Measurements from ENCODE around the gene P2RY12. TPM values are rescaled to one million over a fixed set of nuclear protein-coding genes. Genes with fewer than 3 reads are reported as not detected.

P2RY12 gene
- total RNA-seq, 4 donors from 2014 or later: 0.31 to 7.8 (median 3.7) TPM

DNA sequence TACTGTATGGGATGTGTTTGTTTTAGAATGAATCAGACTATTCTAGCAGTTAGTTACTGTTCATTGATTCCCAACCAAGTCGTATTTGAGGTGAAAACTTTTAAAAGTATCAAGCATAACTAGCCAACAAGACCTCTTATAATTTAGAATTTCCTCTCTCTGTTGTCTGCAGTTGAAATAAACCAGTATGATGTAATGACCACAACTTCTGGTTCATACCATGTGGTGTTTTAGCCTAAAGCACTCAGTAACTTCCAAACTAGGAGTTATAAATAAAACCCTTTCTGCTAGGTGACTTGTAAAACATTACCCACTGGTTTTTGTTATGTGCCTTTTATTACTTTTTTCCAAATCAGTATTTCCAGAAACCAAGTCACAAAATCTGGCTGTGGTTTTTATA, 19.8 kb upstream of the P2RY12 start:
- 40 to 45% methylated on average over 1 of the region's 1 CpG for WGBS, 2 donors (ENCODE audit: low coverage in 1 of 2)
- Histone ChIP-seq H3K9me3 (no peaks in the 10 kb centered on the region), H3K27me3 (no peaks in the 10 kb centered on the region), H3K36me3 (no peaks in the 10 kb centered on the region), H3K4me1 (no peaks in the 10 kb centered on the region), H3K27ac (no peak overlapping the region), H3K4me3 (no peak overlapping the region)
- no peak for ATAC-seq
- no peak for TF ChIP-seq EP300 (IDR thresholded peaks at IDR 0.05)
- TF ChIP-seq POLR2A (IDR thresholded peaks at IDR 0.05): no peak
- no peak for TF ChIP-seq POLR2AphosphoS5 (IDR thresholded peaks at IDR 0.05)
- TF ChIP-seq, protein P1, sequence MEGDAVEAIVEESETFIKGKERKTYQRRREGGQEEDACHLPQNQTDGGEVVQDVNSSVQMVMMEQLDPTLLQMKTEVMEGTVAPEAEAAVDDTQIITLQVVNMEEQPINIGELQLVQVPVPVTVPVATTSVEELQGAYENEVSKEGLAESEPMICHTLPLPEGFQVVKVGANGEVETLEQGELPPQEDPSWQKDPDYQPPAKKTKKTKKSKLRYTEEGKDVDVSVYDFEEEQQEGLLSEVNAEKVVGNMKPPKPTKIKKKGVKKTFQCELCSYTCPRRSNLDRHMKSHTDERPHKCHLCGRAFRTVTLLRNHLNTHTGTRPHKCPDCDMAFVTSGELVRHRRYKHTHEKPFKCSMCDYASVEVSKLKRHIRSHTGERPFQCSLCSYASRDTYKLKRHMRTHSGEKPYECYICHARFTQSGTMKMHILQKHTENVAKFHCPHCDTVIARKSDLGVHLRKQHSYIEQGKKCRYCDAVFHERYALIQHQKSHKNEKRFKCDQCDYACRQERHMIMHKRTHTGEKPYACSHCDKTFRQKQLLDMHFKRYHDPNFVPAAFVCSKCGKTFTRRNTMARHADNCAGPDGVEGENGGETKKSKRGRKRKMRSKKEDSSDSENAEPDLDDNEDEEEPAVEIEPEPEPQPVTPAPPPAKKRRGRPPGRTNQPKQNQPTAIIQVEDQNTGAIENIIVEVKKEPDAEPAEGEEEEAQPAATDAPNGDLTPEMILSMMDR (IDR thresholded peaks at IDR 0.05): no peak

DNA sequence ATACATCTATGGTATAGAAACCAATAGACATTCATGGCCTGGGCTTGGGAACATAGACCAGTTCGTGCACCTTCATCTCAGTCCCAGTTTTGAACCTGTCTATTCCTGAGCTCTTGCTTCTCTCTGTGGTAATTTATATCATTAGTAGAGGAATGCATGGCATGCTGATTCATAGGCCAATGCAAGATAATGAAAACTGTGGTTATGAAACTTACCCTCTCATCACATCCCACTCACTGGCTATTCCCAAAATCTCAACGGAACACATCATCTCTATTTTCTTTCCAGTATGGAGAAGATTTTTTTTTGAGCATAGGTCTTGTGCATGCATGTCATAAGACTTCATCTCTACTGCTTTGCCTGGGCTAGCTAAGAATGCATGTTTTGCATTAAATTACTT, 18.7 kb upstream of the P2RY12 start:
- no peak overlapping the region for H3K4me3 ChIP-seq
- 78 to 100% methylated on average over 2 of the region's 2 CpGs for WGBS, 2 donors (ENCODE audit: low coverage in 1 of 2)
- no peak overlapping the region for H3K27ac ChIP-seq
- no peak for TF ChIP-seq POLR2A (IDR thresholded peaks at IDR 0.05)
- TF ChIP-seq, protein P1 (IDR thresholded peaks at IDR 0.05): no peak
- no peaks in the 10 kb centered on the region for H3K27me3 ChIP-seq
- H3K4me1 ChIP-seq: no peaks in the 10 kb centered on the region
- H3K36me3 ChIP-seq: no peaks in the 10 kb centered on the region
- no peak for ATAC-seq
- H3K9me3 ChIP-seq: no peaks in the 10 kb centered on the region

DNA sequence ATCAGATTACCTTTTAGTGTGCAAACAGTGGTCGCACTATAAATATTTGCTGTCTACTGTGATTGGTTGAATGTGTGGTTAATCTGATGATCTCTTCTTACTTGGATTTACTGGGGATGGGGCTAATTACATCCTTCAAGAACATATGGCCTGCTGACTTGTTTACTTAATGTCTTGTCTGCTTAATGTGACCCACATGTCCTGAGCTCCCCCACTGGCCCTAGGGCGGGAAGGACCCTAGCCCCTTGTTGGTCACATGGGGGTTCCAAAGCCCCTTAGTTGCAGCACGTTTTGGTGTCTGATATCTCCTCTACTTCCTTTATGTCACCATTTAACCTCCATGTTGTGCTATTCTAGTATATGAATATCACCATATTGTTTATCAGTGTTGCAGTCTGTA, 17.8 kb upstream of the P2RY12 start:
- H3K4me1 ChIP-seq: no peaks in the 10 kb centered on the region
- WGBS, 2 donors (ENCODE audit: low coverage in 1 of 2): 69 to 75% methylated on average over 3 of the region's 3 CpGs
- H3K27ac ChIP-seq: no peak overlapping the region
- H3K4me3 ChIP-seq: no peak overlapping the region
- no peaks in the 10 kb centered on the region for H3K9me3 ChIP-seq
- no peak for ATAC-seq
- no peaks in the 10 kb centered on the region for H3K36me3 ChIP-seq
- H3K27me3 ChIP-seq: no peaks in the 10 kb centered on the region
- TF ChIP-seq POLR2A (IDR thresholded peaks at IDR 0.05) (no peak), EP300 (IDR thresholded peaks at IDR 0.05) (no peak), POLR2AphosphoS5 (IDR thresholded peaks at IDR 0.05) (no peak)
- TF ChIP-seq, protein P1 (IDR thresholded peaks at IDR 0.05): no peak

DNA sequence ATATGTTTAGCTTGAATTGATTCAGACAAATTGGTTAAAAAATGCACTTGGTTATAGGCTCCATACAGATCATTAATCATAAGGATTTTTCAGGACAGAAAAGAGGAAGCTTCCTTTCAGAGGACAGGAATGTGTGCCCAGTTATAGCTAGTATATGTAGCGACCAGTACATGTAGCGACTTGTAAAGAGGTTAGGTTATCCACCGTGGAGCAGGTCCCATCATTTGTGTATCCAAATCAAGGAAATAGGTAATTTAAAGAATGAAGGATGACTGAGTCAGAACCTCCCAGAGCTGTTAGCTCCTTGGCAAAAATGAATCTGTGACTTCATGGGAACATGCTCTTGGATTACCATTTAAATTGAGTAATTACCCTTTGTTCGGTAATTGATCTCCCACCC, 15.8 kb upstream of the P2RY12 start:
- H3K4me3 ChIP-seq: no peak overlapping the region
- WGBS, 2 donors (ENCODE audit: low coverage in 1 of 2): 88 to 96% methylated on average over 3 to 4 of the region's 4 CpGs
- ATAC-seq: no peak
- H3K9me3 ChIP-seq: no peaks in the 10 kb centered on the region
- TF ChIP-seq POLR2AphosphoS5 (IDR thresholded peaks at IDR 0.05) (no peak), POLR2A (IDR thresholded peaks at IDR 0.05) (no peak), EP300 (IDR thresholded peaks at IDR 0.05) (no peak)
- TF ChIP-seq, protein P1 (IDR thresholded peaks at IDR 0.05): no peak
- H3K36me3 ChIP-seq: no peaks in the 10 kb centered on the region
- H3K27me3 ChIP-seq: no peaks in the 10 kb centered on the region
- no peak overlapping the region for H3K27ac ChIP-seq
- H3K4me1 ChIP-seq: no peaks in the 10 kb centered on the region

DNA sequence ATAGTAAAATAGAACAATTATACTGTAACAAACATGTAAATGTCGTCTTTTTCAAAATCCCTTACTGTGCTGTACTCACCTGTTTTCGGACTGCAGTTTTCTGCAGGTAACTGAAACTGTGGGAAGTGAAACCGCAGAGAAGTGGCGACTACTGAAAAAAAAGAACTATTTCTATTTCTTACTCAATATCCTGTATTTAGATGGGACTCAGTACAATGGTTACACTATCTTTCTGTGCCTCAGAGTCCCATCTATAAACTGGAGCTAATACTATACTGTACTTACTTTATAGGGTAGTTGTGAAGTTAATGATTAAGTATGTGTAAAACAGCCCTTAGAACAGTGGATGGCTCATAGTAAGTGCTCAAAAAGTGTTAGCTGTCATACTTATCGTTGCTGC, 14.3 kb upstream of the P2RY12 start:
- ATAC-seq: no peak
- no peak overlapping the region for H3K4me3 ChIP-seq
- WGBS, 2 donors (ENCODE audit: low coverage in 1 of 2): 71 to 92% methylated on average over 5 of the region's 5 CpGs
- H3K36me3 ChIP-seq: no peaks in the 10 kb centered on the region
- H3K27me3 ChIP-seq: no peaks in the 10 kb centered on the region
- no peaks in the 10 kb centered on the region for H3K9me3 ChIP-seq
- TF ChIP-seq POLR2A (IDR thresholded peaks at IDR 0.05) (no peak), POLR2AphosphoS5 (IDR thresholded peaks at IDR 0.05) (no peak)
- H3K4me1 ChIP-seq: no peaks in the 10 kb centered on the region
- no peak overlapping the region for H3K27ac ChIP-seq
